Fibroblast of peridontal ligament (primary cell): ENCODE results near the gene KCNJ15.
A peak's percentile ranks its signal among the peaks of the same experiment; 100 is the strongest.

Experiments
- DNase-seq: peaks from one replicate; pipeline ENCODE4 v3.0.0-alpha.2; 2010; ENCODE audit errors: extremely low read depth

The KCNJ15 gene

GRCh38 chr21:38297194-38297631 is 40.4 kb downstream of the KCNJ15 start:
- peak; percentile 94 for DNase-seq

- DNase-seq = no peak
Measured at GRCh38 chr21:38297871-38298270, 41.1 kb downstream of the KCNJ15 start.

GRCh38 chr21:38298832-38299231 is 42.0 kb downstream of the KCNJ15 start:
- no peak for DNase-seq

- no peak for DNase-seq
Measured at GRCh38 chr21:38299671-38300070, 42.9 kb downstream of the KCNJ15 start.

- peak; percentile 64 for DNase-seq
Measured at GRCh38 chr21:38300141-38300578, 43.4 kb downstream of the KCNJ15 start.

GRCh38 chr21:38301321-38302214 is 44.8 kb downstream of the KCNJ15 start:
- DNase-seq = no peak

- peak; percentile 95 for DNase-seq
Measured at GRCh38 chr21:38303300-38303699, 46.5 kb downstream of the KCNJ15 start.

GRCh38 chr21:38306433-38307141 is 49.8 kb downstream of the KCNJ15 start:
- peak; percentile 100 for DNase-seq

GRCh38 chr21:38307771-38308531 is 51.2 kb downstream of the KCNJ15 start:
- no peak for DNase-seq

GRCh38 chr21:38308532-38309119 is 51.8 kb downstream of the KCNJ15 start:
- no peak for DNase-seq

- peak; percentile 84 for DNase-seq
Measured at GRCh38 chr21:38310646-38311485, 54.1 kb downstream of the KCNJ15 start.

- peak; percentile 58 for DNase-seq
Measured at GRCh38 chr21:38311765-38312164, 55.0 kb downstream of the KCNJ15 start.

- no peak for DNase-seq
Measured at GRCh38 chr21:38312822-38313221, 56.0 kb downstream of the KCNJ15 start.

- DNase-seq = no peak
Measured at GRCh38 chr21:38314558-38314957, 57.8 kb downstream of the KCNJ15 start.

GRCh38 chr21:38315122-38315521 is 58.3 kb downstream of the KCNJ15 start:
- peak; percentile 85 for DNase-seq

GRCh38 chr21:38319781-38320180 is 63.0 kb downstream of the KCNJ15 start:
- DNase-seq = no peak

GRCh38 chr21:38321568-38321967 is 64.8 kb downstream of the KCNJ15 start:
- peak; percentile 59 for DNase-seq

- peak; percentile 46 for DNase-seq
Measured at GRCh38 chr21:38322311-38322950, 65.6 kb downstream of the KCNJ15 start.

GRCh38 chr21:38323721-38324531 is 67.1 kb downstream of the KCNJ15 start:
- peak; percentile 80 for DNase-seq
